PC-9 (cell line): Measurements from ENCODE around the gene ANKRD44.

Experiments used
- CTCF ChIP-seq: fragments of 200-600 bp; sonication (generic); conservative IDR thresholded peaks from 2 replicates; pipeline ENCODE4 v1.6.1; 2017; ENCODE audit warnings: mixed run types, antibody characterized with exemption, mild to moderate bottlenecking, moderate library complexity
- EZH2 ChIP-seq: fragments of 200-600 bp; sonication (generic); IDR thresholded peaks from 2 replicates; pipeline ENCODE4 v1.8.0; 2017; ENCODE audit warnings: antibody characterized with exemption, low read depth

- TF ChIP-seq CTCF (no peak), EZH2 (no peak)
These were observed 369.0 kb downstream of the ANKRD44 start for GRCh38 chr2:196941398-196942078.
